Neuronal stem cell (in vitro differentiated cells): ENCODE data around the gene SMIM11.
"Not testable (repeated sequence)": the region's sequence is repeated elsewhere in the genome, so short reads cannot be mapped to it uniquely, and the experiment has no call there.

Experiments
- DNase-seq: peaks from one replicate; pipeline ENCODE4 v3.0.0-alpha.2; 2013; ENCODE audit warnings: low spot score
- H2AFZ ChIP-seq: one replicate; pipeline ENCODE4 v1.6.1; 2013; ENCODE audit warnings: mild to moderate bottlenecking, low read length, inconsistent platforms
- H2AK5ac ChIP-seq: 2 replicates; pipeline ENCODE4 v1.6.1; 2013; ENCODE audit warnings: low read depth, mild to moderate bottlenecking, inconsistent platforms, low read length, moderate library complexity, mixed read lengths
- H2BK120ac ChIP-seq: 2 replicates; pipeline ENCODE4 v1.6.1; 2013; ENCODE audit warnings: low read depth, mild to moderate bottlenecking, inconsistent platforms, low read length, moderate library complexity, mixed read lengths
- H2BK12ac ChIP-seq: one replicate; pipeline ENCODE4 v1.6.1; 2013; ENCODE audit warnings: low read length, inconsistent platforms
- H2BK15ac ChIP-seq: 2 replicates; pipeline ENCODE4 v1.6.1; 2013; ENCODE audit warnings: mild to moderate bottlenecking, low read length, inconsistent platforms, mixed read lengths
- H2BK5ac ChIP-seq: one replicate; pipeline ENCODE4 v1.6.1; 2013; ENCODE audit warnings: inconsistent platforms, mild to moderate bottlenecking, low read length, moderate library complexity
- H3K14ac ChIP-seq: one replicate; pipeline ENCODE4 v1.6.1; 2013; ENCODE audit warnings: low read length, inconsistent platforms
- H3K18ac ChIP-seq: 2 replicates; pipeline ENCODE4 v1.6.1; 2013; ENCODE audit warnings: low read length, inconsistent platforms
- H3K23ac ChIP-seq: 2 replicates; pipeline ENCODE4 v1.6.1; 2013; ENCODE audit warnings: low read depth, mild to moderate bottlenecking, mixed read lengths, low read length, inconsistent platforms; ENCODE audit not compliant: poor library complexity
- H3K27ac ChIP-seq: replicated peaks from 3 replicates; pipeline ENCODE4 v1.5.1; 2013; ENCODE audit warnings: low read length, inconsistent platforms
- H3K27me3 ChIP-seq, 3 experiments: 2 replicates each; pipeline ENCODE4 v1.6.1; 2013; ENCODE audit warnings: low read length in 3 of 3, mild to moderate bottlenecking in 2 of 3, inconsistent platforms in 1 of 3, low read depth in 1 of 3, mixed read lengths in 1 of 3, moderate library complexity in 1 of 3; ENCODE audit not compliant: control insufficient read depth in 3 of 3, insufficient read depth in 3 of 3
- H3K36me3 ChIP-seq, 2 donors: replicated peaks in 1 of 2; 2 replicates each; pipeline ENCODE4 v1.6.1; 2013; ENCODE audit warnings: low read length in 2 of 2; ENCODE audit not compliant: control insufficient read depth in 2 of 2, insufficient read depth in 2 of 2
- H3K4ac ChIP-seq: 2 replicates; pipeline ENCODE4 v1.6.1; 2013; ENCODE audit warnings: inconsistent platforms, mild to moderate bottlenecking, low read length, moderate library complexity
- H3K4me1 ChIP-seq, 2 donors: 1 replicate in 1 of 2; 2 replicates in 1 of 2; pipeline ENCODE4 v1.6.1; 2013; ENCODE audit warnings: low read length in 2 of 2, low read depth in 1 of 2; ENCODE audit not compliant: control insufficient read depth in 2 of 2, insufficient read depth in 1 of 2
- H3K4me2 ChIP-seq: one replicate; pipeline ENCODE4 v1.6.1; 2013; ENCODE audit warnings: mild to moderate bottlenecking, low read length, inconsistent platforms; ENCODE audit not compliant: insufficient read depth, poor library complexity, severe bottlenecking
- H3K4me3 ChIP-seq, 2 donors: 2 replicates each; pipeline ENCODE4 v1.5.1; 2013; ENCODE audit warnings: low read length in 2 of 2, mild to moderate bottlenecking in 2 of 2, inconsistent platforms in 1 of 2, moderate library complexity in 1 of 2
- H3K79me1 ChIP-seq: one replicate; pipeline ENCODE4 v1.6.1; 2013; ENCODE audit warnings: low read depth, mild to moderate bottlenecking, inconsistent platforms, low read length, moderate library complexity
- H3K9ac ChIP-seq: one replicate; pipeline ENCODE4 v1.6.1; 2013; ENCODE audit warnings: mild to moderate bottlenecking, low read depth, low read length, inconsistent platforms; ENCODE audit not compliant: poor library complexity
- H3K9me3 ChIP-seq, 2 donors: replicated peaks in 1 of 2; 2 replicates each; pipeline versions ENCODE3 to v1.6.1; 2013; ENCODE audit warnings: low read length in 2 of 2, mild to moderate bottlenecking in 2 of 2, inconsistent platforms in 1 of 2, low read depth in 1 of 2, mixed read lengths in 1 of 2, moderate library complexity in 1 of 2; ENCODE audit not compliant: control insufficient read depth in 2 of 2, insufficient read depth in 1 of 2
- H4K8ac ChIP-seq: one replicate; pipeline ENCODE4 v1.6.1; 2013; ENCODE audit warnings: low read depth, mild to moderate bottlenecking, inconsistent platforms, low read length, moderate library complexity
- H4K91ac ChIP-seq: one replicate; pipeline ENCODE4 v1.6.1; 2013; ENCODE audit warnings: low read length, low read depth, mild to moderate bottlenecking, inconsistent platforms; ENCODE audit not compliant: poor library complexity
- WGBS, 2 donors: extraction: QIAGEN DNeasy Blood & Tissue Kit; methylation state at CpG; one replicate each; pipeline ENCODE4 v1.1.7; 2013; ENCODE audit warnings: missing lambda C conversion rate in 2 of 2, mixed read lengths in 1 of 2; ENCODE audit not compliant: insufficient read length in 2 of 2, insufficient replicate concordance in 1 of 2; ENCODE audit errors: extremely low coverage in 2 of 2; 5-methylcytosine and 5-hydroxymethylcytosine counted together

The SMIM11 gene

DNA sequence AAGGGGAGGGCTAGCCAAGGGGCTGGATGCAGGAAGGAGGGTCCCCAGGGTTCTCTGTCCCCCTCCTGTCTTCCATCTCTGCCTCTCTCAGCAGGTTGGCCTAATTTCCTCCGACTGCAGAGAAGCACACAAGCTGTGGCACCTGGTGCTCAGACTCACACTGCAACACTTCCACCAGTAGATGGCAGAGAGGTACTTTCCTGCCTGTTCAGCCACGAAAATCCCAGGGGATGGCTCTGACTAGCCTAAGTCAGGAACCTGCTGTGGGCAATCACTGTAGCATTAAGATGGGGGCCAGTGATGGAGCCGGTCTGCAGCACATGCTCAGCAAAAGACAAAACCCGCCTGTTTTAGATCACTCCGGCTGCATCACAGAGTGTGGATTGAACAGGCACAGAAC, 54.4 kb downstream of the SMIM11 start:
- H3K27me3 ChIP-seq, H3K23ac ChIP-seq, H3K27ac ChIP-seq, H4K91ac ChIP-seq, H3K4me2 ChIP-seq, H2AFZ ChIP-seq, H2BK12ac ChIP-seq, H2BK5ac ChIP-seq, H3K9me3 ChIP-seq, H3K14ac ChIP-seq, H3K18ac ChIP-seq, DNase-seq, H3K9ac ChIP-seq, H2BK15ac ChIP-seq, H3K4me1 ChIP-seq, H3K4ac ChIP-seq, H3K79me1 ChIP-seq, H2BK120ac ChIP-seq, H2AK5ac ChIP-seq, H3K36me3 ChIP-seq, H4K8ac ChIP-seq, H3K4me3 ChIP-seq: not testable (repeated sequence)
- WGBS, 2 donors = no CpG with 5 or more reads among the region's 5 CpGs
